Muscle of arm (tissue), 12 donors: Measurements from ENCODE around the gene ITGA4. TPM values are rescaled to one million over a fixed set of nuclear protein-coding genes. Genes with fewer than 3 reads are reported as not detected.

Experiments used
- DNase-seq: peaks from one replicate; pipeline ENCODE4 v3.0.0-alpha.2; 2013
- polyA plus RNA-seq, 12 donors: library from polyadenylated mRNA; unstranded; fragments of 120-200 nt; gene quantifications; one replicate each; pipeline ENCODE4 v1.2.1, GENCODE V29; 2013; ENCODE audit not compliant: insufficient read length in 12 of 12

The ITGA4 gene
- polyA plus RNA-seq, 12 donors, result 13.0 to 41.6 (median 27.6) TPM; not detected in 1

DNA sequence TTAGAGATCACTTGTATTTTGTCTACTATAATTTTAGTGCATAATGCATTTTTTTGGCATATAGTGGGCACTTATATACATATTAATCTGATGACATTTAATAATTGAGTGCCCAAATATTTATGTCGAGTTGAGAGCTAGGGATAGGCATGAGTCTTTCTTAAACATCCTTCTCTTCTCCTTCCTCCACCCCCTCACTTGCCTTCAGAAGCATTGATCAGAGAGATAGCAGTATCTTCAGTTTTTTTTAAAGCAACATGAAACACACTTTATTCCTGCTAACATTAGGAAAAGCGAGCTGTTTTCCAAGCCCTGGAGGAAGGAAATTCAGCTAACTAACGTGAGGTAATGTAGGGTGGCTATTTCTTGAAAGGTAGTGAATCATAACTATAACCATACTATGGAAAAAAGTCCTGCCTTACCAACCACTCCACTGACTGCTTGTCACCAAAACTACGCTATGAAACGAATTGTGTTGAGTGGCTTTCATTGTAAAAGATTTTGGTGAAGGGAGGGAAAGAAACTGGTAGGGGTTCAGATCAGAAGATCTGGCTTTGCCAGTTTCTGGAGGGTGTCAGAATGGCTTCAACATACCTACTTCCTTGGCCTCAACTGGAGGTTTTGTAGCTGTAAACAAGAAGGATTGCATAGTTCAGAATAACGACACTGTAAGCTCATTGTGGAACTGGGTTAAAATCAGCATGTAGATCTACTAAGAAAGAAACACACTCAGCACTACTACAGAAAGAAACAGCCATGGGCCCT is 2.3 kb upstream of the ITGA4 start:
- no peak for DNase-seq

DNA sequence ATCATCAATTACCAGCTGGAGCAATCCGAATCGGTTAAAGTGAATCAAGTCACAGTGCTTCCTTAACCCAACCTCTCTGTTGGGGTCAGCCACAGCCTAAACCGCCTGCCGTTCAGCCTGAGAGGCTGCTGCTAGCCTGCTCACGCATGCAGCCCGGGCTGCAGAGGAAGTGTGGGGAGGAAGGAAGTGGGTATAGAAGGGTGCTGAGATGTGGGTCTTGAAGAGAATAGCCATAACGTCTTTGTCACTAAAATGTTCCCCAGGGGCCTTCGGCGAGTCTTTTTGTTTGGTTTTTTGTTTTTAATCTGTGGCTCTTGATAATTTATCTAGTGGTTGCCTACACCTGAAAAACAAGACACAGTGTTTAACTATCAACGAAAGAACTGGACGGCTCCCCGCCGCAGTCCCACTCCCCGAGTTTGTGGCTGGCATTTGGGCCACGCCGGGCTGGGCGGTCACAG is 496 bp upstream of the ITGA4 start:
- peak; percentile 28 for DNase-seq

DNA sequence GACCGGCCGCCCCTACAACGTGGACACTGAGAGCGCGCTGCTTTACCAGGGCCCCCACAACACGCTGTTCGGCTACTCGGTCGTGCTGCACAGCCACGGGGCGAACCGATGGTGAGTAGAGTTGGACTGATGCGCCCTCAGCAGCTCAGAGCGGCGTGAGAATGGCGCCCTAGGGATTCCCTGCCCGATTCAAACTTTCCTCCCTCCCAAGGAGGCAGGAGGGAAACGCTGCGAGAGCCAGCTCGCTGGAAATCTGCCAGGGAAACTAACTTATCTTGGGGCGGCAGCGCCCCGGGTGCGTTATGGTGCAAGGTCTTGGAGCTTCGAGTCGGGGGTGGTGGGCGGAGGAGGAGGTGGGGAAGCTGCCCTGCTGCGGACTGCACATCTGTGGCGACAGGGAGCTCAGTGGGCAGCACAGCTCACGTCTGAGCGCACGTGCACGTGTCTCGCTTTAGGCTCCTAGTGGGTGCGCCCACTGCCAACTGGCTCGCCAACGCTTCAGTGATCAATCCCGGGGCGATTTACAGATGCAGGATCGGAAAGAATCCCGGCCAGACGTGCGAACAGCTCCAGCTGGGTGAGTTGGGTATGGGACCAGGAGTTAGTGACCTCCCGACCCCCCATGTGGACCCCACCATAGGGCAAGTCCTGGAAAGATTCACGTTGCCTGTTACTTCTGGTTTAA is 697 bp downstream of the ITGA4 start:
- peak; percentile 35 for DNase-seq

DNA sequence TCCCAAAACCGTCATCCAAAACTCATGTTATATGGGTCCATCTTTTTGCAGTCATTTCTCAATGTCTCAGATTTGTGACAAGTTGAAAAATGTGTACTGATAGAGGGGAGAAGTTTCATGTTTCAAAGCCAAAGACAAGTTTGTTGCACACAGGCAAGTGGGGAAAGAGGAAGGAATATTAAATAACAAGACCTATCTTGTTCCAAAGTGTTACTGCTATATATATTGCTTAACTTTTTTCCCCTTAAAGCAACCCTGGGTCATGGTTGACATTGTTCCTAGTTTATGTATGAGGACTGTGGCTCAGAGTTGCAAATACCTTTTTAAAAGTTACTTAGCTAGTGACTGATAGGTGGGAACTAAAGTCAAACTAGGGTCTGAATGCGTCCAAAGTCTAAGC is 1.7 kb downstream of the ITGA4 start:
- DNase-seq, result no peak

DNA sequence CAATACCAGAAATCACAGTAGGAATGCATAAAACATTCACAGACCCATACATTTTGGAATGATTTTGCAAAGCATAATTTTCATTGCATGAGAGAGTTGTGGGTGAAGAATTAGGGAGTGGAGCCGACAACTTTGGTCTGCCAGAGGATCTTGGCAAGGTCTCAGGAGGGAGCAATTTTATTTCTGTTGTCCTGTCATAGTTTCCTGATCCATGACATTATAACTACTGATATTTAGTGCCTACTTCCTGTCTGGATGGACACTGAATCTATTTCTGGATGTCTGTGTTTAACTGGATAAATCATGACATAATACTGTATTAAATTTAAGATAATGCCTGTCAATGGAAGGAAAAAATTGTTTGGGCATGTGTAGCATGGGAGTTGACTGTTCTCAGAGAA is 2.4 kb downstream of the ITGA4 start:
- DNase-seq, result no peak

DNA sequence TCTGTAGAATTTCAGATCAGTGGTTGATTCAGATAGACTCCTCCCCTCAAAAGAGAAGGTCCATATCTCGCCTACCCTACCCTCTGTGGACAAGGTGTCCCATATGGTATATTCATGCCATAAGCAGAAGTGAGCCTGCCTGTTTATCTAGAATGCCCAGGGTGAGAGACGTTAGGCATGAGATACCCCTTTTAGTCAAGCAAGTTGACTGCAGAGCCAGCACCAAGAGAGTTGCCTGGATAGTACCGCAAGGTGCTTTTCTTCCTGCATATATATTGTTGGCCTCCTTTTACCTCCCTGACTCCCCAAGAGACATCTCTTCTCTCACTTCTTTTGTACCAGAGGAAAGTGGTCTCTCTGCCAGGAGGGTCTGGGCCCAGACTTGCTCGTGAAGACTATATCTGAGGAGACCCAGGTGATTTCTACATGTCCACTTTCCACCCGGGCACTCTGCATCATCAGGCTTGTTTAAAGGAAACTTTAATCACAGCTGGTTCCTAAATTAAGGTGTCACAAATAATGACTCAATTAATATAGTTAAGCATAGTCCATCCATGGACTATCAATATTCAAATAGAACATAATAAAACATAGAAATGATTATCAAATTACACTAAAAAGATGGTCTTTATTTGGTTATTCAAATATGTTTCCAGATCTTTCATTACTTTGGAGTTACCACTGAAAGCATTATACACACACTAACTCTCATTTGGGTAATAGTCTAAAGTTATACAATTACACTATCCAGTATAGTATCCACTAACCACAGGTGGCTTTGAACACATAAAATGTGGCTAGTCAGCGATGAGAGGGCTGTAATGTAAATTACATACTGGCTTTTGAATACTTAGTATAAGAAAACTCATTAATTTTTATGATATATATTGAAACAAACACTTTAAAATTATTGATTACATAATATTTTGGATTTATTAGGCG is 4.1 kb downstream of the ITGA4 start:
- no peak for DNase-seq

DNA sequence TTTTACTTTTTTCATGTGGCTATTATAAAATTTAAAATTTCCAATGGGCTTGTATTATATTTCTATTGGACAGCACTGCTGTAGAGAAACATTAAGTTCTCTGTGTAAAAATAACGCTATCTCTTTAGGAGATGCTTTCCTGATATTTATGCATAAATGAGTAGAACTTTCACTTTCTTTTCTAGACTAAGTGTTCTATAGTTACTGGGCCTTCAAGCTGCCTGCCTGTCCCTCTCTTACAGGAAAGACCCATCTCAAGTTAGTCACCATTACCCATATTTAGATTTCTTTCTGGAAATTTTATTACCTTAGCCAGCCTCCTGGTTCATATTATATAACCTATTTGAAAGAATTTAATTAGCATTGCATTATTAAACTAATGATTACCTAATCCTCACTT is 4.8 kb downstream of the ITGA4 start:
- DNase-seq, result no peak

DNA sequence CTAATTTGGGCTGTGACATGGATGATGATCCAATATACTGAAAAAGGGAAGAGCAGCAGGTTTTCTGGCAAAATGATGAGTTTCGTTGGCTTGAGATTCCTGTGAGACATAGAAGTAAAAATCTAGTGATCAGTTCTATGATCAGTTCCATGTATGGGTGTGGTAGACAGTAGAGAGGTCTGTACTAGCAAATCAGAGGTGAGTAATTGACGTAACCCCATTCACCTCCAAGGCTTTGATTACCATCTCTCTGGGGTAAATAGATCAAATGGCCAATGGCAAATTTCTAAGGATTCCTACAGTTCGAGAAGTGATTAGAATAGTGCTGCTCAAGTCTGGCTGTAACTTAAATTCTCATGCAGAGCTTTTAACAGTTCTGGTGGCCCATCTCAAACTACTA is 6.4 kb downstream of the ITGA4 start:
- no peak for DNase-seq

DNA sequence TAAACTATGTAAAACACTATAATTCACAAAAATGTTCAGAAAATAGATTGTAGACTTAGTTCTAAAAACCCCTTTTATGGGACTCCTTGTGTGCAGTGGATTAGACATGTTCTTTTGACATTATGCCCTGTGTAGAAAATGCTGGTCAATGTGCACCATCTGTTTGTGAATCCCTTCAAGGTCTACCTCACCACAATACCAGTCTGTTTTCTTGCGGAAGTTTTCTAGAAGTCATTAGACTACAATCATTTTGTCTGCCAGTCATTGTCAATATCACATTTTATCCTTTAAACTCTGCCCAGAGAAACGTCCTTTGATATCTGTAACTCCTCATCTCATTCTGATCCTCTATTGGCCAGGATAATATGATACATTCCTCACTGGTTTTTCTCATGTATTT is 7.8 kb downstream of the ITGA4 start:
- DNase-seq, result no peak

DNA sequence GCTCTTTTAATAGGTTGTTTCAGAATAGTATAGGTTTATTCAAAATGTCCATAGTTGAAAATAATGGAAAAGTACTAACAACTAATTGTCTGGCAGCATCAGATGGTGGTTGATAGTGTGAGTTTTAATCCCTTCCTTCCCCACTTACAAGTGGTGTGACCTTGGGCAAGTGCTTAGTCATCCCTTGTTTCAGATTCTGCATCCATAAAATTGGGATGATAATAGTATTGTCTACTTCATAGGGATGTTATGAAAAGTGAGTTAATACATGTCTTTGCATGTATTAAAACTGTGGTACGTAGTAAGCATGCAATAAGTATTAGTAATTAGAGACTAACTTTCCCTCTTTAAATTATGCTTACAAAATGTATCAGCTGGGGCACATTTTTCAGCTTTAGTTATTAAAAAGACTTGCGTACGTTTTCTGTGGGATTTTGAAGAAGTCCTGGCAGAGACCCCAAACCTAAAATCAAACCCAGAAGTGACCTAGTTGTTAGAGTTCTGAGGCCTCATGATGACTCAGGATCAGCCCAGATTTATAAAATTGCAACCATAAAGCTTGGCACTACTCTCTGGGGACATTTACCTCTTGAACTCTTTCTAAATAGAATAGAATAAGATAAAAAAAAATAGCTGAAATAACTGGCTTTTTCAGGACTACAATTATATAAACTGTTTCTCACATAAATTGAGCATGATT is 8.6 kb downstream of the ITGA4 start:
- no peak for DNase-seq

DNA sequence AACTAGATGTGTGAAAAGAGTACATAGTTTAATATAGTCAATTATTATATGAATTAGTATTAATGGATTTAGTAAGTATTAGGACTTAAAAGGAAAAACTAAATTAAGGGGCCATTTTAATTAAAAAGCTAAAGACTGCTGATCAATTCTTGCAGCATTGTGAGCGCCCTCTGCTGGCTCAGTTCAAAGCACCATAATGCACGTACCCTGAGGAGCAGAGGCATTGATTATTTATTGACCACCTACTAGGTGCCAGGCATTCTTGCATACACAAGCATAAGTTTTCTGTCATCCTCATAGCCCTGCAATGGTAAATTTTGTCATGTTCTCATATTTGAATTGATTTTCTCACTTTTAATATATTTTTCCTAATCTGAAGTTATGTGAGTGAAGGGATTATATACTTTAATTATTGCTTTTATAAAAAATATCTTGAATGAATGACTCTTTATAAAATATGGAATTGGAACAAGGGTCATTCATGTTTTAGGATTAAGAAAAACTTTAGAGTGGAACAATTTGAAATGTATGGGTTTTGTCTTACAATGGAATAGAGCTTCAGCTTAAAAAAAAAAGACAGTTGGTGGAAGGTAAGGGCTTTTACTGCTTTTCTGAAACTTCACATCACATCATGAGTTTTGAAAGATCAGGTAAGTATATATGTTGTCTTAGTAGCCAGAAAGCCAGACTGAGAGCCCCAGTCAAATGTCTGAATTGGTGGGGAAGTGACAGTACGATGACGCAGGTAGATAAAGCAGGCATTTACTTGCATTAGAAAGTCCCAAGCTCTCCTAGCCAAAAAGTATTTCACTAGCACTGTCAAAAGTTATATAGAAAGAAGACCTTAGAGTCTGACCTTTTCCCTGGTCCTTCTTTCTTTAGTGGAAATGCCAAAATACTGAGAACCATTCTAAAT is 9.7 kb downstream of the ITGA4 start:
- DNase-seq, result peak; percentile 32

DNA sequence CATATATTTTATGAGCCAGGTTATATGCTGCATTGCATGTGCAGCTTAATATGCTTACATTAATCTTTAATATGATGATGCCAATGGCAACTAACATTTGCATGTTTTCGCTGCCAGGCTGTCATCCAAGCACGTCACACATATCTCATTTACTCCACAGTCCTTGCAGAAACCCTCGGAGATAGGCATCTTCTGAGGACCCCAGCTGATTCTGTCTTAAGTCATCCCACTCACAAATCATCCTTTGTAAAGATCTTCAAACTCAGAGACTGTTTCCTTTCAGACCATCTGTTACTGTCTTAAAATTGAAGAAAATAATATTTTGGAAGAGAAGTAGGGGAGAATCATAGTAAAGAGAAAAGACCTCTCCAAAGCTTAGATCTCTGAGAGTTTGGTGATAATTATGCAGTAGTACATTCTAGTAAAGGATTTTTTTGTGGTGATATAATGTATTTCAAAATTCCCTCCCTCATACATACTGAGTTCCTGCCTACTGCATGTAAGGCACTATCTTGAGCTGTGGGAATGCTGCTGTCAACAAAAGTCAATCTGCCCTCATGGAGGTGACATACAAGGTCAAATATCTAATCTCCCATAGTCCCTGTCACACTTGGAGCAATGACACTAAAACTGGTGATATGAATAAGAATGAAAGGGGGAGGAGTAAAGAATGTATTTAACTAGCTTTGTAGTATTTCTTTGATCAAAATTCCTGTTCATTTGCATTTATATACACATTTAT is 11.0 kb downstream of the ITGA4 start:
- no peak for DNase-seq

DNA sequence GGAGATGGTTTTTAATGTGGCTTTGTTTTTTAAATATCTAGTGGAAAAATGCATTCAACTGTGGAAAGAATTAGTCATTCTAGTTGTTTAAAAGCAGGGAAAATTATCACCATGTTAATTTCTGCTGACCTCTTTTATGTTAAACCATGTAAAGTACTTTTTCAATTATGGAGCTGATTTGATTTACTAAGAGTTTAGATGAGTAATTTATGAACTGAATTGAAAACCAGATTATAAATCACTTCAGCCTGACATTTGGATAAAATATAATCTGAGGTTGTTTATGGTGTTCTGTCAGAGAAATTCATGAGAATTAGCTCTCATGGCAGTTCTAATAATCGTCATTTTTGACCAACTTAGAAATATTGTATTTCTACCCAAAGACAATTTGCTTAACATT is 11.6 kb downstream of the ITGA4 start:
- DNase-seq, result no peak

DNA sequence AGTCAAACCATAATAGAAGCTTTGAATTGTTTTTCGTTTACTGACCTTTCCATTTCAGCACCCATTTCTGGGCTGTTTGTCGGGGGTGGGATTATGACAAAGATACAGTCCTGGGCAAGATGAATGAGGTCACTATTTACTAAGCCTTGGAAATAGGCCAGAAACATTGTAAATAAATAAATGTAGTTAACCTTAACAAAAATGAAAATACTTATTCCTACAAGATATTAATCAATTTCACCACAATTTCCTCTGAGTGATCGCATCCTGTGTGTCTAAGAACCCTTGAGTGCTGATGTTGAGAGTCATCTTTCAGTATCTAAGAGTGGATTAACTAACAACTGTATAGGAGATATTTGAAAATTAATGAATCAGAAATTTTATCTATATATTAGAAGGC is 14.0 kb downstream of the ITGA4 start:
- no peak for DNase-seq

DNA sequence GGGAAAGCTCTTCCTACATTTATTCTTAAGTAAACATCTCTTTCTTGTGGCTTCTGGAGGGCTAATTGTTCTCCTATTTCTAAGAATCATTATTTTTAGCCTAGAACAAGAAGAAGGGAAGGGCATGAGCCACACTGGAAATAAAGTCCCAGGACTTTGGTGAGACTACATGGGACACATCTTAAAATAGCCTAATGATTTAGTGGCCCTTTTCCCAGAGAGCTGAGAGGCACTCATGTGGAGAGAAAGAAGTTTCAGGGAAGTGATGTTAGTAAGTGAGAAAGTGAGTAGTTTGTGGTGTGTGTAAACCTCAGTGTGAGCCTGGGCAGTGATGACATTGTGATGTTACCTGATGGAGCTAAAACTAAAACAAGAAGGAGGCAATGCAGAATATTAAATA is 14.6 kb downstream of the ITGA4 start:
- DNase-seq, result no peak

DNA sequence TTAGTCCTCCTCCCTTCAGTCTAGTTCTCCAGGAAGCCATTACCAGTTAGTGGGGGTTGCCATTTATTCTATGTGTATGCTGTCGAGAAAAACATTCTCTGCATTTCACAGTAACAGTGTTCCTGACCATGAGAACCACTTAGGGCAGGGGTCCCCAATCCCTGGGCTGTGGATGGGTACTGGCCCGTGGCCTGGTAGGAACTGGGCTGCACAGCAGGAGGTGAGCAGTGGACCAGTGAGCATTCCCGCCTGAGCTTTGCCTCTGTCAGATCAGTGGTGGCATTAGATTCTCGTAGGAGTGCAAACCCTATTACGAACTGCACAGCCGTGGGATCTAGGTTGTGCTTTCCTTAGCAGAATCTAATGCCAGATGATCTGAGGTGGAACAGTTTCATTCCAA is 15.8 kb downstream of the ITGA4 start:
- DNase-seq, result no peak

DNA sequence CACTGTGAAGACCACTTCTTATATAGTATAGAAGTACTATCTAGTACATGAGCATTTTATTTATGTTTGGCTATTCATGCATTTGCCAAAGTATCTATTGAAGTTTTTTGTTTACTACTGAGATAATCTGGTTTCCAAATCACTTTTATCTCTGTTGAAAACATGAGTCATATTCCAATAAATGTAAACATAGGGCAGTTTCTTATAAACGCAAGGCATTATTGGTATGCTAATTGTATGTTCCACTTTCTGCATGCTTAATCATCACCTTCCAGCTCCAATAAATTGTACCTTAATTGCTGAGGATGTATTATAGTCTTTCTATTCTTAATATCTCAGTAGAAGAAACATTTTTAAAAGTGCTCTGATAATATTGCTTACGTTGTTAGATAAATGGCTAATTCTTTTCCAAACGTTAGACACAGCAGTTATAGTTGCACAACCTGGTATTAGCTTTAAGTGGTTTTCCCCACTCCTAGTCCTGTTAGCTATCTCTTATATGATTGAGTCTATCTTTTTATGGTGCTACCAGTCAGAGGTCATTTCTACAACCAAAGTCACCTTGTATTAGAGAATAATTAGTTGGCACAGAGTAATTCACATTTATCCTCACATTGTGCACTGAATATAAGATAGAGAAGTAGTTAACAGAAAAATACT is 17.2 kb downstream of the ITGA4 start:
- no peak for DNase-seq

DNA sequence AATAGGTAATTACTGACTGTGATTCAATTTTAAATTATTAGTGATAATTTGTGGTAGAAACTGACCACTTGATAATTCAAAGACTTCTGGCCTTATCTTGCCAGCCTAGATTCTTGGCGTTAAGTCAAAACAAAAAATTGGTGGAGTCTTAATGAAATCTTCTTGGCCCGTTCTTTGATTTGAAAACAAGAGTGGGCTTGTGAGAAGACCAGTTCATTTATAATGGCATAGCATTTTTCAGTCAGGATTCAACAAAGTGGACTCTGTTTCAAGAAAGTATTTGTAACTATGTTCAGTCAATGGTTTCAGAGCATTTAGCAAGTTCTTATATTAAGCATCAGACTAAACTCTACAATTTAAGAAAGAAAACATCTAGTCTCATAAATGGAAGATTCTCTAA is 26.0 kb downstream of the ITGA4 start:
- DNase-seq, result no peak

DNA sequence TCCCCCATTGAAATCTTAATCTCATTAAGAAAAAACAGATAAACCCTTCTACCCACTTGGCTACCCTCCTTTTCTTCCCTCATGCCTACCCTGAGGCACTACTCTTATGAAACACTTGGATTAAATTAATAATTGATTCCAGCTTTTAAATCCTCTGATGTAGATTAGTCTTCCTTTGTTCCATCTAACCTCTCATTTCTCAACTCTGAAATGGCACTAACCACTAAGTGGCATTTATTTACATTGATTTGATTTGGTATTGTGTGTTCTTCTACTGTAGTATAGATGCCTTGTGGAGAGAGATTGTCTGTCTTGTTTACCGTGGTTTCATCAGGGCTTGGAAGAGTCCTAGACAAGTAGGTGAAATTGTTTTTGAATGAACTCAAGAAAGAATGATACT is 26.7 kb downstream of the ITGA4 start:
- no peak for DNase-seq
